Measurements from ENCODE around the gene RIT2.
"Not testable (repeated sequence)": the region's sequence is repeated elsewhere in the genome, so short reads cannot be mapped to it uniquely, and the experiment has no call there.

The RIT2 gene

GRCh38 chr18:42801706-42802105 is 313.8 kb downstream of the RIT2 start:
- peak; percentile 44; the same call in 2 of the 3 replicates for ATAC-seq

GRCh38 chr18:42798606-42799170 is 316.8 kb downstream of the RIT2 start:
- TF ChIP-seq CSDC2 (CRISPR knock-in tag; IDR thresholded peaks at IDR 0.05): no peak
- no peak for TF ChIP-seq ZNF565 (CRISPR knock-in tag; conservative IDR thresholded peaks at IDR 0.05; ENCODE audit: low read depth)
- peak; percentile 70 for TF ChIP-seq TSHZ2 (CRISPR knock-in tag; IDR thresholded peaks at IDR 0.05)
- TF ChIP-seq ISL1 (CRISPR knock-in tag; IDR thresholded peaks at IDR 0.05): peak; percentile 44
- no peak for TF ChIP-seq ZFP3 (CRISPR knock-in tag; IDR thresholded peaks at IDR 0.05)
- no peak for TF ChIP-seq ZFP30 (CRISPR knock-in tag; IDR thresholded peaks at IDR 0.05)
- TF ChIP-seq CSRNP3 (CRISPR knock-in tag; IDR thresholded peaks at IDR 0.05): no peak
- peak; percentile 87 for TF ChIP-seq TCF4 (CRISPR knock-in tag; IDR thresholded peaks at IDR 0.05; ENCODE audit: borderline replicate concordance)
- TF ChIP-seq RARB (CRISPR knock-in tag; IDR thresholded peaks at IDR 0.05): no peak
- TF ChIP-seq ARNTL (CRISPR knock-in tag; IDR thresholded peaks at IDR 0.05; ENCODE audit: borderline replicate concordance, low read depth): no peak
- TF ChIP-seq GLIS3 (CRISPR knock-in tag; IDR thresholded peaks at IDR 0.05): no peak
- no peak for TF ChIP-seq OSR1 (CRISPR knock-in tag; IDR thresholded peaks at IDR 0.05)
- TF ChIP-seq POU6F1 (CRISPR knock-in tag; IDR thresholded peaks at IDR 0.05; ENCODE audit: borderline replicate concordance, low read depth): no peak
- no peak; the same call in 2 of the 3 replicates for ATAC-seq

More at GRCh38 chr18:42801706-42802105, 313.8 kb downstream of the RIT2 start:
- TF ChIP-seq TSHZ2 (CRISPR knock-in tag; IDR thresholded peaks at IDR 0.05) (no peak), ESRRG (CRISPR knock-in tag; IDR thresholded peaks at IDR 0.05) (0 out of 2 replicates have a peak, but pooled peaks have one; percentile 14), BACH2 (CRISPR knock-in tag; IDR thresholded peaks at IDR 0.05; ENCODE audit: borderline replicate concordance) (no peak), ISL1 (CRISPR knock-in tag; IDR thresholded peaks at IDR 0.05) (peak; percentile 82), ZFP30 (CRISPR knock-in tag; IDR thresholded peaks at IDR 0.05) (no peak), CREB5 (CRISPR knock-in tag; IDR thresholded peaks at IDR 0.05; ENCODE audit: low read depth) (peak; percentile 15; the same call in 1 of the 2 replicates), TCF4 (CRISPR knock-in tag; IDR thresholded peaks at IDR 0.05; ENCODE audit: borderline replicate concordance) (peak; percentile 68; the same call in 1 of the 2 replicates), ZNF565 (CRISPR knock-in tag; conservative IDR thresholded peaks at IDR 0.05; ENCODE audit: low read depth) (no peak), POU6F1 (CRISPR knock-in tag; IDR thresholded peaks at IDR 0.05; ENCODE audit: borderline replicate concordance, low read depth) (no peak), GLIS3 (CRISPR knock-in tag; IDR thresholded peaks at IDR 0.05) (0 out of 2 replicates have a peak, but pooled peaks have one; percentile 18)

GRCh38 chr18:42795213-42795789 is 320.2 kb downstream of the RIT2 start:
- not testable (repeated sequence) for ATAC-seq

Measured in SK-N-SH treated with all-trans-retinoic acid at 6 μM for 48 hours (cell line).